OCI-LY7 (cell line): ENCODE results near the gene EFHD2. TPM values are rescaled to one million over a fixed set of nuclear protein-coding genes. Genes with fewer than 3 reads are reported as not detected.

Experiments
- BruUV-seq: library from RNA; stranded (reverse); fragments of 400-500 nt; replicated peaks from 2 replicates; lab custom pipeline; 2021; lab: Mats Ljungman, UMichigan
- CTCF ChIA-PET: fragments of 300-600 bp; sonication (Branson Sonifier 250); formaldehyde crosslinking; loops from one replicate; lab custom pipeline; 2022; ENCODE audit warnings: antibody characterized with exemption; ENCODE audit not compliant: unreplicated experiment; lab: Charles Lee
- POLR2A ChIA-PET: fragments of 300-600 bp; sonication (Branson Sonifier 250); formaldehyde crosslinking; loops from one replicate; lab custom pipeline; 2022; ENCODE audit warnings: antibody characterized with exemption; lab: Charles Lee
- DNase-seq: peaks from one replicate; pipeline ENCODE4 v3.0.0-alpha.2; 2015; ENCODE audit warnings: low spot score
- H2AFZ ChIP-seq: fragments of 200-600 bp; sonication (generic), shearing (Covaris generic); 2 replicates; pipeline ENCODE4 v1.6.1; 2014; ENCODE audit warnings: mild to moderate bottlenecking, antibody characterized with exemption, low read length, moderate library complexity
- H3K27ac ChIP-seq: fragments of 200-600 bp; sonication (generic); 2 replicates; pipeline ENCODE4 v1.5.1; 2014; ENCODE audit warnings: mixed run types, low read depth, mild to moderate bottlenecking, moderate library complexity, low read length, inconsistent platforms; ENCODE audit not compliant: poor library complexity, severe bottlenecking
- H3K36me3 ChIP-seq: fragments of 200-600 bp; sonication (generic); 2 replicates; pipeline ENCODE4 v1.6.1; 2014; ENCODE audit warnings: mild to moderate bottlenecking, antibody characterized with exemption, low read length, moderate library complexity, mixed read lengths; ENCODE audit not compliant: insufficient read depth
- H3K4me1 ChIP-seq: fragments of 200-600 bp; sonication (generic); 2 replicates; pipeline ENCODE4 v1.5.1; 2014; ENCODE audit warnings: mild to moderate bottlenecking, low read length; ENCODE audit not compliant: insufficient read depth, poor library complexity, severe bottlenecking
- H3K4me2 ChIP-seq: fragments of 200-600 bp; sonication (generic); 2 replicates; pipeline ENCODE4 v1.6.1; 2014; ENCODE audit warnings: mild to moderate bottlenecking, low read length
- H3K4me3 ChIP-seq: fragments of 200-600 bp; sonication (generic); 2 replicates; pipeline ENCODE4 v1.5.1; 2014; ENCODE audit warnings: mild to moderate bottlenecking, low read depth, low read length; ENCODE audit not compliant: poor library complexity, severe bottlenecking
- H3K79me2 ChIP-seq: fragments of 200-600 bp; sonication (generic); 2 replicates; pipeline ENCODE4 v1.6.1; 2016; ENCODE audit warnings: low read depth, mild to moderate bottlenecking, low read length, moderate library complexity, mixed read lengths; ENCODE audit not compliant: insufficient read depth
- H3K9me2 ChIP-seq: fragments of 200-600 bp; sonication (generic); 2 replicates; pipeline ENCODE4 v1.6.1; 2016; ENCODE audit warnings: mild to moderate bottlenecking, low read length, mixed read lengths; ENCODE audit not compliant: insufficient read depth
- H3K9me3 ChIP-seq: fragments of 200-600 bp; sonication (generic); 2 replicates; pipeline ENCODE4 v1.6.1; 2014; ENCODE audit warnings: mild to moderate bottlenecking, mixed run types, low read length, mixed read lengths
- H4K20me1 ChIP-seq: fragments of 200-600 bp; sonication (generic); 2 replicates; pipeline ENCODE4 v1.6.1; 2014; ENCODE audit warnings: mild to moderate bottlenecking, antibody characterized with exemption, low read length, moderate library complexity, mixed read lengths; ENCODE audit not compliant: insufficient read depth
- CTCF ChIP-seq: fragments of 200-600 bp; sonication (generic); conservative IDR thresholded peaks from 2 replicates; pipeline ENCODE4 v1.5.1; 2014; ENCODE audit warnings: mild to moderate bottlenecking, antibody characterized with exemption, low read length, moderate library complexity, mixed read lengths
- EZH2phosphoT487 ChIP-seq: fragments of 200-600 bp; sonication (generic); IDR thresholded peaks from 2 replicates; pipeline ENCODE4 v1.6.1; 2018; ENCODE audit warnings: low read depth, borderline replicate concordance, mild to moderate bottlenecking, mixed run types, antibody characterized with exemption, low read length, moderate library complexity, mixed read lengths
- intact Hi-C: fragments of 100-400 bp; cut with micrococcal nuclease; formaldehyde crosslinking; loops from one replicate; pipeline ENCODE4 v1.10.0; 2022; ENCODE audit not compliant: unreplicated experiment
- total RNA-seq, 2 experiments: library from RNA; depleted of rRNA in 1 of 2; stranded (reverse); fragments of >200 nt in 1 of 2; shearing (Covaris generic) in 1 of 2; gene quantifications; 2 replicates each; pipeline ENCODE4 v1.2.3, GENCODE V29; 2014 to 2022

Gene EFHD2
- total RNA-seq, 2 experiments from 2014 or later = 27.3 to 42.0 TPM

- H3K4me2 ChIP-seq = no peak overlapping the region
- H3K36me3 ChIP-seq = no peaks in the 10 kb centered on the region
- TF ChIP-seq CTCF = no peak
- TF ChIP-seq EZH2phosphoT487 = no peak
- ChIA-PET CTCF (no interaction called here), POLR2A (no interaction called here)
- BruUV-seq = no TSS peak
- no peak overlapping the region for H3K4me3 ChIP-seq
- no peaks in the 10 kb centered on the region for H3K4me1 ChIP-seq
- intact Hi-C loops = no loop called here
- H3K9me2 ChIP-seq = no peaks in the 10 kb centered on the region
- no peak overlapping the region for H3K27ac ChIP-seq
- DNase-seq = no peak
- H2AFZ ChIP-seq = no peak overlapping the region
- no peaks in the 10 kb centered on the region for H3K9me3 ChIP-seq
- H4K20me1 ChIP-seq = no peaks in the 10 kb centered on the region
- no peaks in the 10 kb centered on the region for H3K79me2 ChIP-seq
Observed at GRCh38 chr1:15445390-15446122, 35.9 kb downstream of the EFHD2 start.

- no peak overlapping the region for H2AFZ ChIP-seq
- no peaks in the 10 kb centered on the region for H3K9me3 ChIP-seq
- intact Hi-C loops = no loop called here
- no peaks in the 10 kb centered on the region for H3K4me1 ChIP-seq
- no peaks in the 10 kb centered on the region for H4K20me1 ChIP-seq
- no peak overlapping the region for H3K4me3 ChIP-seq
- no TSS peak for BruUV-seq
- no peaks in the 10 kb centered on the region for H3K79me2 ChIP-seq
- DNase-seq = no peak
- TF ChIP-seq EZH2phosphoT487 (no peak), CTCF (no peak)
- no peak overlapping the region for H3K27ac ChIP-seq
- ChIA-PET CTCF (no interaction called here), POLR2A (no interaction called here)
- no peaks in the 10 kb centered on the region for H3K9me2 ChIP-seq
- H3K4me2 ChIP-seq = no peak overlapping the region
- no peaks in the 10 kb centered on the region for H3K36me3 ChIP-seq
Observed at GRCh38 chr1:15446212-15446611, 36.5 kb downstream of the EFHD2 start.

GRCh38 chr1:15448877-15449462 lies 39.3 kb downstream of the EFHD2 start:
- Histone ChIP-seq H3K9me3 (no peaks in the 10 kb centered on the region), H3K4me3 (no peak overlapping the region), H3K79me2 (no peaks in the 10 kb centered on the region), H3K9me2 (no peaks in the 10 kb centered on the region), H3K4me1 (no peaks in the 10 kb centered on the region), H3K36me3 (no peaks in the 10 kb centered on the region), H3K27ac (no peak overlapping the region), H2AFZ (no peak overlapping the region), H4K20me1 (no peaks in the 10 kb centered on the region), H3K4me2 (no peak overlapping the region)
- DNase-seq = no peak
- CTCF ChIA-PET = no interaction called here
- BruUV-seq = no TSS peak
- intact Hi-C loops = no loop called here
- TF ChIP-seq EZH2phosphoT487 (no peak), CTCF (no peak)
- POLR2A ChIA-PET = interaction anchor here (0.7 kb wide), 1 partner anchor 201 kb away, joined by 8 read pairs; no protein-coding TSS in a partner anchor
